HG02943 (cell line): Measurements from ENCODE around the gene GALNT10.

Experiments used
- ATAC-seq: cut with Tn5 transposase; IDR thresholded peaks from one replicate; pipeline ENCODE4 v1.9.1; 2021; ENCODE audit warnings: mild to moderate bottlenecking, low read depth, moderate library complexity; ENCODE audit not compliant: unreplicated experiment

Gene GALNT10

GRCh38 chr5:154202379-154203260 lies 12.1 kb downstream of the GALNT10 start:
- ATAC-seq: peak; percentile 96

DNA sequence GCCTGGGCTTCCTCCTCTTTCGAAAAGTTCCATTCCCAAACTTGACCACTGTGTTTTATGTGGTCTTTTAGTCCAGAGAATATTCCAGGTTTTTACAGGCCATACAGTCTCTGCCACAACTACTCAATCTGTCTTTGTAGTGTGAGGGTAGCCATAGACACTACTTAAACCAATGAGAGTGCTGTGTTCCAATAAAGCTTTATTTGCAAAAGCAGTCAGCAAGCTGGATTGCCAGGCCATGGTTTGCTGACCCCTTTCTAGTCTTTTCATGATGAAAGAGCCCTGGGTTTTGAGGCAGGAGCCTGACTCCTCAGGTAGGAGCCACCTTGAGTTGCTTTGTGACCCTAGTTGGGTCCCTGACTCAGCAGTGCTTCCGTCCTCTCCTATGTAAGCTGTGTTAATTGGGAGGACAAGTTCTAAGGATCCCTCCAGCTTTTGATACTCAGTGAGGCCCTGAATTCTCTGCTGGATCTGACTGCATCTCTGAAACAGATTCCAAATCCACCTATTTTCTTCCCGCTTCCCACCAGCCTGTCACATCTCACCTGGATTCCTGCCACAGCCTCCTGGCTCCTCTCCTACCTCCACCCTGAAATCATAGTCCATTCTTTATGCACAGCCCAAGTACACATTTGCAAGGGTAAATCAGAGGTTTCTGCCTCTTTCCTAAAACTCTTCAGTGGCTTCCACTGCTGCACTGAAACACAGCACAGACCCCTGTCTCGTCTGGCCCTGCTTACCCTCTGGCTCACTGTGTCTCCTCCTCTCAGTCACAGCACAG lies 13.5 kb downstream of the GALNT10 start:
- no peak for ATAC-seq

GRCh38 chr5:154205441-154206117 lies 15.0 kb downstream of the GALNT10 start:
- no peak for ATAC-seq

GRCh38 chr5:154206311-154206710 lies 15.8 kb downstream of the GALNT10 start:
- no peak for ATAC-seq

- no peak for ATAC-seq
Observed at GRCh38 chr5:154207204-154207603, 16.7 kb downstream of the GALNT10 start.

- ATAC-seq: no peak
Observed at GRCh38 chr5:154209591-154210081, 19.1 kb downstream of the GALNT10 start.

- no peak for ATAC-seq
Observed at GRCh38 chr5:154210163-154210562, 19.6 kb downstream of the GALNT10 start.

- ATAC-seq: no peak
Observed at GRCh38 chr5:154211641-154212390, 21.3 kb downstream of the GALNT10 start.

GRCh38 chr5:154213592-154213991 lies 23.1 kb downstream of the GALNT10 start:
- ATAC-seq: no peak

- peak; percentile 47 for ATAC-seq
Observed at GRCh38 chr5:154214371-154215106, 24.0 kb downstream of the GALNT10 start.

GRCh38 chr5:154215571-154216325 lies 25.2 kb downstream of the GALNT10 start:
- no peak for ATAC-seq

GRCh38 chr5:154217462-154217861 lies 26.9 kb downstream of the GALNT10 start:
- ATAC-seq: no peak

GRCh38 chr5:154218786-154219185 lies 28.3 kb downstream of the GALNT10 start:
- no peak for ATAC-seq

- ATAC-seq: no peak
Observed at GRCh38 chr5:154220625-154221024, 30.1 kb downstream of the GALNT10 start.

- peak; percentile 63 for ATAC-seq
Observed at GRCh38 chr5:154221371-154221896, 30.9 kb downstream of the GALNT10 start.

DNA sequence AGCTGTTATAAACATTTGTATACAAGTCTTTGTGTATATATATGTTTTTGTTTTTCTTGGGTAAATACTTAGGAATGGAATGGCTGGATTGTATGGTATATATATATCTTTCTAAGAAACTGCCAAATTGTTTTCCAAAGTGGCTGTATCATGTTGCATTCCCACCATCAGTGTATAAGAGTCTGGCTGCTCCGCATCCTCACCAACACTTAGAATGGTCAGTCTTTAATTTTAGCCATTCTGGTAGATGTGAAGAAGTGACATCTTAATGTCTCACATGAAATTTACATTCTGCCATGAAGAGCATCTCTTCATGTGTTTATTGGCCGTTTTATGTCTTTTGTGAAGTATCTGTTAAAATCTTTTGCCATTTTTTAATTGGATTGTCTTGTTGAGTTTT lies 31.9 kb downstream of the GALNT10 start:
- no peak for ATAC-seq

GRCh38 chr5:154223320-154223719 lies 32.8 kb downstream of the GALNT10 start:
- ATAC-seq: no peak

DNA sequence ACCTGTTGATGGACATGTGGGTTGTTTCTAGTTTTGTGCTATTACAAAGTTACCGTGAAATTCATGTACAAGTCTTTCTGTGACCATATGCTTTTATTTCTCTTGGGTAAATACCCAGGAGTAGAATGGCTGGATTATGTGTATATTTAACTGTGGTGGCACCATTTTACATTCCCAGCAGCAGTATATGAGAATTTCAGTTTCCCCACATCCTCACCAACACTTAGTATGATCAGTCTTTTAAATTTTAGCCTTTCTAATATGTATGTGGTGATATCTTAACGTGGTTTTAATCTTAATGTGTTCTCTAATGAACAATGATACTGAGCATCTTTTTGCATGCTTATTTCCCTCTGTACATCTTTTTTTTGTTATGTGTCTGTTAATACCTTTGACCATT lies 36.6 kb downstream of the GALNT10 start:
- ATAC-seq: no peak

DNA sequence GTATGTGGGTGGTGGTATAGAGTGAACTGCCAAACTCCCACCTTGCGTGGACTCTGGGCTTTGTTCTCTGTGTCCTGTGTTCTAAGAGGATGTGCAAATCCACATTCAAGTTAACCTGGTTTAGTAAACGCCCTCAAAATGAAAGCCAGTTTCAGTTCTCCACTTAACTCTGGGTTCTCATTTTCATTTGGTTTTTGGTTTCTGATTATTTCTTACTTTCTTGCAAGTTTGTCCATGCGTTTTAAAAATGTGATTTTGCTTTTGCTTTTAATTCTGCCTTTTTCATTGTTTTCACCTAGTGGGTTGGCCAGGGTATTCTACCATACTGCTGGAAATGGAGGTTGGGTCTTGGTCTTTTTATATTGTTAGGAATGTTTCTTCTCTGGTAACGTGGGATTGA lies 38.2 kb downstream of the GALNT10 start:
- peak; percentile 91 for ATAC-seq
